Measurements from ENCODE around the gene RIC1.
"Not testable (repeated sequence)": the region's sequence is repeated elsewhere in the genome, so short reads cannot be mapped to it uniquely, and the experiment has no call there.

Gene RIC1

GRCh38 chr9:5628530-5629311, at the start of gene RIC1:
Gene RIC1 (plus strand): TSS chr9:5629107. CDS start chr9:5629310, 203 bp downstream.
- peak; percentile 43 for DNase-seq

GRCh38 chr9:5579881-5580280, 49.0 kb upstream of the RIC1 start:
- no peak for DNase-seq

- no peak for DNase-seq
Observed at GRCh38 chr9:5580650-5581049, 48.3 kb upstream of the RIC1 start.

- not testable (repeated sequence) for DNase-seq
Observed at GRCh38 chr9:5581706-5582105, 47.2 kb upstream of the RIC1 start.

- no peak for DNase-seq
Observed at GRCh38 chr9:5582835-5583195, 46.1 kb upstream of the RIC1 start.

GRCh38 chr9:5586391-5586802, 42.5 kb upstream of the RIC1 start:
- no peak for DNase-seq

- DNase-seq: no peak
Observed at GRCh38 chr9:5587024-5587423, 41.9 kb upstream of the RIC1 start.

GRCh38 chr9:5592231-5592630, 36.7 kb upstream of the RIC1 start:
- DNase-seq: no peak

GRCh38 chr9:5592904-5593303, 36.0 kb upstream of the RIC1 start:
- DNase-seq: no peak

GRCh38 chr9:5593904-5594303, 35.0 kb upstream of the RIC1 start:
- no peak for DNase-seq

- no peak for DNase-seq
Observed at GRCh38 chr9:5596173-5596572, 32.7 kb upstream of the RIC1 start.

GRCh38 chr9:5608298-5609225, 20.3 kb upstream of the RIC1 start:
- DNase-seq: no peak

GRCh38 chr9:5609226-5609596, 19.7 kb upstream of the RIC1 start:
- no peak for DNase-seq

- DNase-seq: no peak
Observed at GRCh38 chr9:5610491-5610890, 18.4 kb upstream of the RIC1 start.

- no peak for DNase-seq
Observed at GRCh38 chr9:5611321-5612184, 17.4 kb upstream of the RIC1 start.

GRCh38 chr9:5612185-5612530, 16.7 kb upstream of the RIC1 start:
- DNase-seq: no peak

GRCh38 chr9:5614192-5614591, 14.7 kb upstream of the RIC1 start:
- DNase-seq: no peak

- no peak for DNase-seq
Observed at GRCh38 chr9:5614985-5615384, 13.9 kb upstream of the RIC1 start.

GRCh38 chr9:5617749-5618148, 11.2 kb upstream of the RIC1 start:
- no peak for DNase-seq

GRCh38 chr9:5620494-5620893, 8.4 kb upstream of the RIC1 start:
- DNase-seq: no peak

- DNase-seq: no peak
Observed at GRCh38 chr9:5621327-5621726, 7.6 kb upstream of the RIC1 start.

GRCh38 chr9:5622016-5622415, 6.9 kb upstream of the RIC1 start:
- no peak for DNase-seq

- no peak for DNase-seq
Observed at GRCh38 chr9:5624655-5625054, 4.3 kb upstream of the RIC1 start.

Data from NCI-H2029 (cell line).